ENCODE data around the gene CEP128.

The CEP128 gene

GRCh38 chr14:80784820-80785219 lies 156.7 kb downstream of the CEP128 start:
- no peak for DNase-seq (ENCODE audit: low read depth, low spot score)
- H3K27ac ChIP-seq = no peak overlapping the region

GRCh38 chr14:80781972-80782367 lies 159.6 kb downstream of the CEP128 start:
- DNase-seq (ENCODE audit: low read depth, low spot score) = no peak
- H3K27ac ChIP-seq = no peak overlapping the region

GRCh38 chr14:80780500-80780899 lies 161.0 kb downstream of the CEP128 start:
- no peak for DNase-seq (ENCODE audit: low read depth, low spot score)
- H3K27ac ChIP-seq = no peak overlapping the region

DNA sequence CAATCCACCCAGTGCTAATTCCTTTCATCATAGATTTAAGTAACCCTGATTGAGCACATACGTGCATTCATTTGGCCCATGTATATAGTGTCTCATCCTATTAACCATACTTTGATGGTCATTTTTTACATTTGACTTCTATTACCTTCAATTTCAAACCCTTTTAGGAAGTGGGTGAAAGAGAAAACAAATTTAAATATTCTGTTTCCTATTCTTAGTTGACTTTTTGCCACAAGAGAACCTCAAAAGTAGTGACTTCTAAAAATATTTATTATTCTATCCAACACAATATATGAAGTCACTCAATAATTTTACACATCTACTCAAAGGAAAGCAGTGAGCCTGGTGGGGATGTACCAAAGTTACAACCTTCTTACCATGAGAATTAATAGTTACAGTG lies 164.9 kb downstream of the CEP128 start:
- no peak for DNase-seq (ENCODE audit: low read depth, low spot score)
- H3K27ac ChIP-seq = no peak overlapping the region

GRCh38 chr14:80776186-80776585 lies 165.4 kb downstream of the CEP128 start:
- no peak for DNase-seq (ENCODE audit: low read depth, low spot score)

DNA sequence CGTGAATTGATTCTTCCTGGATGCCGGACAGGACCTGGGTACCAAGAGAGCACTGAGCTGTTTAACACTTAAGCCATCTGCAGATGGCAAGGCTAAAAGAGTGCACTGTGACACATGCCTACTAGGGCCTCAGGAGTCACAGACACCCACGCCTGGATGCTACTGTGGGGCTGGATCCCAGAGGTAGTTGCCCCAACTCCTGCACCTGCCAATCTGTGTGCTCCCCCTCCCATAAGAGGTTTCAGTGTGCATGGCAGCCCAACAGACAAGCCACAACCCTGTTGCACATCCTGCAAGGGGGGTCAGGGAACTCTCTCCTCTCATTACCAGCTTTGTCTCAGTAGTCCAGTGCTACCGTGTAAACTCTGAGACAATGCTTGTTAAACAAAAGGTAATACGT lies 169.0 kb downstream of the CEP128 start:
- no peak for DNase-seq (ENCODE audit: low read depth, low spot score)
- no peak overlapping the region for H3K27ac ChIP-seq

More at GRCh38 chr14:80776186-80776585, 165.4 kb downstream of the CEP128 start:
- no peak overlapping the region for H3K27ac ChIP-seq

- no peak for DNase-seq (ENCODE audit: low read depth, low spot score)
- no peak overlapping the region for H3K27ac ChIP-seq
These were observed 170.3 kb downstream of the CEP128 start for GRCh38 chr14:80771201-80771600.

DNA sequence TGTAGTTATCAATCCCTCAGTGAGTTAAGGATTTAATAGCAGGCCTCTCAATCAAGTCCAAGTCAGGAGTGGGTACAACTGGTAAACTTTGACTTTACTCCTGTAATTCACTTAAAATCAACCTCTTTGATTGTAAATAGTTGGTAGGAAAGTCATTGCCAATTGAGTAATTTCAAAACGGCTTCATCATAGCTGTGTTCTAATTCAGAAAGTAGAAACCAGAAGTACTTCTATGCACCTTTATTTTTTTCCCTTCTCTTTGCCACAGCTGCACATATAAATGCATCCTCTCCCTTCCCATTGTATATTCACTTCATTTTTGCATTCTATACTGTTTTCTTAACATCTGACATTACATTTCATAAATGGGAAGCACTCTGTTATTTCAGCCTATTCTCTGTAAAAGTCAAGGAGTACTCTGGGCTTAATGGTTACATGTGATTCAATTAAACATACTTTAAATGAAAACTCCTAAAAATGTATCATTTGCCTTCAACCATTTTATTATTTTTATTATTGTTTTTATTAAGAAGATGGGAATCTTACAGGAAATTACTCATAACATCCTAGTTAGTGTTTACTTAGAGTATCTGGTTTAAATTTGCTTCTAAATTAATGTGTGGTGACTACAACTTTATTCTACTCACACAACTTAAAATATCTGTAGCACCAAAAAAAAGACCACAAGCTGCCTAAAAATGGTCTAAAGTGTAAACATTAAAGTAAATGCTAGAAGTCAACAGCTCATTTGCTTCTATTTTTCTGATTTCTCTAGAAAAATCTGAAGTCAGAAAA lies 171.2 kb downstream of the CEP128 start:
- H3K27ac ChIP-seq = no peak overlapping the region

GRCh38 chr14:80768646-80769045 lies 172.9 kb downstream of the CEP128 start:
- H3K27ac ChIP-seq = no peak overlapping the region
- DNase-seq (ENCODE audit: low read depth, low spot score) = no peak

More for the DNA sequence above, 171.2 kb downstream of the CEP128 start:
- no peak for DNase-seq (ENCODE audit: low read depth, low spot score)

DNA sequence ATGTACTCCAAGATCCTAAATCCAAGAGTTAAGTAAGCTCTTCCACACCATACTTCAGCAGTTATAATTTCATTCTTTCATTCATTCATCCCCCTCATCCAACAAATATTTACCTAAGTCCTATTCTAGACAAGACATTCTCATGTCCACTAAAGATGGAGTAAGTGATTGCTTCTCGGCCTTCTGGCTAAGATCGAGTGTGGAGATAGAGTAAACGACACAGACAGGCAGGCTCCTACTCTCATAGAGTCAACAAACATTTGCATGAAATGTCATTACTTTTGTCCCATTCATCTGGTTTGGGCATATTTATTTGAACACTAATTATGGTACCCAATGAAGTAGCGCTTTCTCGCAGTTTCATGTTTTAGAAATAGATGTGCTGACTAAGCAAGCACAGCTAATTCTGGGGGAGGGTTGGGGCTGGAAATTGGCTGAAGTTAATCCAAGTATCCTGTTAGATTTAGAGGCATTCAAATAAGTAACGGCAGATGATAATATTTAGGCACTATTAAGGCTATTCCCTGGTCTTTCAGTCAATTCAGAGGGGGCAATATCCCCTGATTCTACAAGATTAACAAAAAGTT lies 176.5 kb downstream of the CEP128 start:
- no peak for DNase-seq (ENCODE audit: low read depth, low spot score)
- H3K27ac ChIP-seq = no peak overlapping the region

- DNase-seq (ENCODE audit: low read depth, low spot score) = no peak
- no peak overlapping the region for H3K27ac ChIP-seq
These were observed 177.0 kb downstream of the CEP128 start for GRCh38 chr14:80764496-80764895.

- no peak overlapping the region for H3K27ac ChIP-seq
- DNase-seq (ENCODE audit: low read depth, low spot score) = no peak
These were observed 178.8 kb downstream of the CEP128 start for GRCh38 chr14:80762641-80763228.

DNA sequence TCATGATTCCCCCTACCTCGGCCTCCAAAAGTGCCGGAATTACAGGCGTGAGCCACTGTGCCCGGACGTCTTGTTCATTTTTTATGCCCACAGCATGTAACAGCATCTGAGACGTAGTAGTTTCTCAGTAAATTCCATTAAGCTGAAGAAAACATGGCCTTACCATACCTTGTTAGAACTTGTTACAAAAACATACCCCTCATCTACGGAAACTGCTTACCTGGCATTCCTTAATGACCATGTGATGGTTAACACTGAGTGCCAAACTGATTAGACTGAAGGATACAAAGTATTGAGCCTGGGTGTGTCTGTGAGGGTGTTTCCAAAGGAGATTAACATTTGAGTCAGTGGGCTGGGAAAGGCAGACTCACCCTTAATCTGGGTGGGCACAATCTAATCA lies 186.8 kb downstream of the CEP128 start:
- DNase-seq (ENCODE audit: low read depth, low spot score) = no peak
- no peak overlapping the region for H3K27ac ChIP-seq

DNA sequence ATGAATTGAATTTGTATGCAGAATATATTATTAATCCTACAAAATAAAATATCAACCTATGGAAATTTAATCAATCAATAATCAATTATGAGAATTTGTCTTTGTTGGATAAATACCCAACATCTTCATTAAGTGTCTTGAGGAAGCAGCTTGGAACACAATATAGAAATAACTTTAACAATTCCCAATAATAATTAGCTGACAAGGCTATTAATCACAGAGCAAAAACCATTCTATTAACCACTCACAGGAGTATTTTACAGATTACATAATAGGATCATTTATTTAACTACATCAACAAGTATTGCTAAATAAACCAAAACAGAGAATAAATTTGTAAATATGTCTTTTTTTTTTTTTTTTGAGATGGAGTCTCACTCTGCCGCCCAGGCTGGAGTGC lies 190.3 kb downstream of the CEP128 start:
- no peak for DNase-seq (ENCODE audit: low read depth, low spot score)
- no peak overlapping the region for H3K27ac ChIP-seq

DNA sequence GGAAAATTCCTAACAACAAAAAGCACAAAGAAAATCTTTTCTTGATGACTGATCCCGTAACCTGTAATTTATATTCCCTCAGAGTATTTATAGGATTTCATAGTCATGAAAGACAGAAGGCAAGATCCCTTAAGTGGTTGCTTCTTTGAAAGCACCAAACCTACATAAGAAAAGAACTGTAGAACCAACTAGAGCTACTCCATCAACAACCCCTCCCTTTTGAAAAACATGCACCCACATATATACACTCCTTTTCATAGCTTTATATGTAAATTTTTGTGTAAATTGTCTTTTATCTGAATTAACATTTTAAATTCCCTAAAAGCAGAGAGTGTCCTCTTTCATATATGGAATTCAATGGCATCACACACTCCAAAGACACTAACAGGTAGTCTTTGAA lies 215.3 kb downstream of the CEP128 start:
- no peak for DNase-seq (ENCODE audit: low read depth, low spot score)

GRCh38 chr14:80718940-80719339 lies 222.6 kb downstream of the CEP128 start:
- DNase-seq (ENCODE audit: low read depth, low spot score) = no peak
- H3K27ac ChIP-seq = no peak overlapping the region

More for the DNA sequence above, 215.3 kb downstream of the CEP128 start:
- H3K27ac ChIP-seq = no peak overlapping the region

- no peak for DNase-seq (ENCODE audit: low read depth, low spot score)
- no peak overlapping the region for H3K27ac ChIP-seq
These were observed 227.1 kb downstream of the CEP128 start for GRCh38 chr14:80714474-80714873.

DNA sequence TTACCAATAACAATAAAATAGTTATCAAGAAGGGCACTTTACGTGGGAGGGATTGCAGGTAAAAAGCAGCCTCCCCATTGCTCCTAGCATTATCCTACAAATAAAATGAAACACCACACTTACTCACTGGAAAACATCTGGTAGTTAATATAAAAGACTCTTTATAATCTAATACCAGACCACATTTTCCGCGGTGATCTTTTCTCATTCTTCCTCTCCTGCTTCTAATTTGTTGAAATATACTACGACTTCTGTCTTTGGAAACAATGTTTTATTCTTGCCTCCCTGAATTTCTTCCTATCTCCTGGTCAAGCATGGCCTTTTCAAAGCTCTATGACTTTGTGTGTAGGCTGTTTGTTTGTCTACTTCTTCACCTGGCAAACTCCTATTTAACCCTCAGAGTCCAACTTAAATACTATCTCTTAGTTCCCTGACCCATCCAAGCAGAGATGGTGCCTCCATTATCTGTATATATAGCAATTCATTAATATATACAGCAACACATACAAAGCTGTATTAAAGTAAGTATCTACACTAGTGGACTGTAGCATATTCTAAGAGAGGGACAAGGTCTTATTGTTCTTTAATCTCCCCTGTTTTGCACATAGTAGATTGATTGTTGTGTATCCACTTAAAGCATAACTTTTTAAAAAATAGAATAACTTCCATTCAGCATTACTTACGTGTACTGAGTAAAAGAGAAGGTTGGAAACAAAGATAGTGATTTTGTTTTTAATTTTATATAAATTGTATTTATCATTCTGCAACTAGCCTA lies 228.3 kb downstream of the CEP128 start:
- H3K27ac ChIP-seq = no peak overlapping the region
- DNase-seq (ENCODE audit: low read depth, low spot score) = no peak

GRCh38 chr14:80705241-80705980 lies 236.1 kb downstream of the CEP128 start:
- DNase-seq (ENCODE audit: low read depth, low spot score) = peak; percentile 24
- H3K27ac ChIP-seq = peak overlapping the region; percentile 60

DNA sequence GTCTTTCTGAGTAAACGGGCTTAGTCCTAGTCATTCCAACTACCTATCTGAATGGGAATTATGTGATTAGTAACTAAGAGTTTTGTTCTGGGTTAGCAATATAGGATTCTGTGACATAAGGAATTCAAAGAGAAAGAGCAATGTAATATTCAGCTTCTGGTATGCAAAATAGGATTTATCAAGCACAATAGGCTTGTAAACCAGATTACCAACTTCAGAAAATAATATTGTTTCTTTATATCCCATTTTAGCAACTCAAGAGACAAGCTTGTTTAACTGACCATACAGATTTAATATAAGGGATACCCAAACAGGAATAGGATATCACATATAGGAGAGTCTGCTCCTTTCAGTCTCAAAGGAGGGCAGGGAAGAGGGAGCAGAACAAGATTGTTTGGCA lies 240.9 kb downstream of the CEP128 start:
- no peak overlapping the region for H3K27ac ChIP-seq
- DNase-seq (ENCODE audit: low read depth, low spot score) = no peak
